GM21825 (cell line): Measurements from ENCODE around the gene SLC29A2.
"Not testable (repeated sequence)": the region's sequence is repeated elsewhere in the genome, so short reads cannot be mapped to it uniquely, and the experiment has no call there.

Experiments used
- ATAC-seq: cut with Tn5 transposase; IDR thresholded peaks from one replicate; pipeline ENCODE4 v1.9.1; 2021; ENCODE audit warnings: mild to moderate bottlenecking, moderate library complexity; ENCODE audit not compliant: unreplicated experiment

SLC29A2 gene

GRCh38 chr11:66350560-66351235, 20.9 kb downstream of the SLC29A2 start:
- ATAC-seq = not testable (repeated sequence)

- ATAC-seq = no peak
Observed at GRCh38 chr11:66349084-66349386, 22.5 kb downstream of the SLC29A2 start.

- peak; percentile 30 for ATAC-seq
Observed at GRCh38 chr11:66347425-66348276, 23.9 kb downstream of the SLC29A2 start, which contains the start of gene B4GAT1. B4GAT1 (minus strand) TSS chr11:66347629; CDS start chr11:66347545, 84 bp downstream.

GRCh38 chr11:66346476-66347424, 24.8 kb downstream of the SLC29A2 start:
- no peak for ATAC-seq

- peak; percentile 5 for ATAC-seq
Observed at GRCh38 chr11:66345316-66345649, 26.3 kb downstream of the SLC29A2 start.

- peak; percentile 69 for ATAC-seq
Observed at GRCh38 chr11:66344550-66345315, 26.8 kb downstream of the SLC29A2 start, which contains the start of gene BRMS1. BRMS1 (minus strand) TSS chr11:66345104; CDS start chr11:66342234, 2,870 bp downstream.

GRCh38 chr11:66343176-66343575, 28.4 kb downstream of the SLC29A2 start:
- ATAC-seq = no peak

GRCh38 chr11:66341502-66342126, 29.9 kb downstream of the SLC29A2 start:
- no peak for ATAC-seq

GRCh38 chr11:66340596-66341501, 30.7 kb downstream of the SLC29A2 start:
- no peak for ATAC-seq

- ATAC-seq = no peak
Observed at GRCh38 chr11:66339686-66340483, 31.7 kb downstream of the SLC29A2 start.

GRCh38 chr11:66339162-66339675, 32.3 kb downstream of the SLC29A2 start:
- no peak for ATAC-seq

GRCh38 chr11:66338276-66339161, 33.0 kb downstream of the SLC29A2 start:
- no peak for ATAC-seq

- no peak for ATAC-seq
Observed at GRCh38 chr11:66337103-66337899, 34.3 kb downstream of the SLC29A2 start.

- no peak for ATAC-seq
Observed at GRCh38 chr11:66336234-66337102, 35.1 kb downstream of the SLC29A2 start, which contains the start of gene RIN1. RIN1 (minus strand) TSS chr11:66336434; CDS start chr11:66336402, 32 bp downstream.
